Endothelial cell (in vitro differentiated cells): Measurements from ENCODE around the gene ADGRD2. TPM values are rescaled to one million over a fixed set of nuclear protein-coding genes. Genes with fewer than 3 reads are reported as not detected.

Experiments
- DNase-seq: peaks from one replicate; pipeline ENCODE4 v3.0.0; 2021; ENCODE audit warnings: low spot score
- H3K27ac Mint-ChIP-seq: one replicate; pipeline ENCODE4 v1.8.0; 2021; ENCODE audit warnings: mixed read lengths, inconsistent platforms; ENCODE audit not compliant: unreplicated experiment
- H3K27me3 Mint-ChIP-seq: one replicate; pipeline ENCODE4 v1.8.0; 2021; ENCODE audit warnings: mild to moderate bottlenecking, moderate library complexity, mixed read lengths, inconsistent platforms; ENCODE audit not compliant: unreplicated experiment
- H3K36me3 Mint-ChIP-seq: one replicate; pipeline ENCODE4 v1.8.0; 2021; ENCODE audit warnings: mild to moderate bottlenecking, low read depth, mixed read lengths, inconsistent platforms; ENCODE audit not compliant: unreplicated experiment
- H3K4me1 Mint-ChIP-seq: one replicate; pipeline ENCODE4 v1.8.0; 2021; ENCODE audit warnings: mild to moderate bottlenecking, mixed read lengths, inconsistent platforms; ENCODE audit not compliant: unreplicated experiment
- H3K4me3 Mint-ChIP-seq: one replicate; pipeline ENCODE4 v1.8.0; 2021; ENCODE audit warnings: mild to moderate bottlenecking, mixed read lengths, inconsistent platforms; ENCODE audit not compliant: unreplicated experiment
- H3K9me3 Mint-ChIP-seq: one replicate; pipeline ENCODE4 v1.8.0; 2021; ENCODE audit warnings: mixed read lengths, inconsistent platforms; ENCODE audit not compliant: unreplicated experiment
- CTCF ChIP-seq: fragments of 200-600 bp; sonication (generic); IDR thresholded peaks from one replicate; pipeline ENCODE4 v1.5.0; 2021; ENCODE audit warnings: antibody characterized with exemption; ENCODE audit not compliant: unreplicated experiment
- total RNA-seq: library from RNA; stranded (reverse); fragmentation: NEBNext Ultra II Directional; extraction: Animal tissue kit (Norgen Biotek cat#: 25700); gene quantifications from one replicate; pipeline ENCODE4 v1.2.1, GENCODE V29; 2021; ENCODE audit not compliant: unreplicated experiment

Gene ADGRD2
- total RNA-seq, 1 donor from 2014 or later, result not detected

DNA sequence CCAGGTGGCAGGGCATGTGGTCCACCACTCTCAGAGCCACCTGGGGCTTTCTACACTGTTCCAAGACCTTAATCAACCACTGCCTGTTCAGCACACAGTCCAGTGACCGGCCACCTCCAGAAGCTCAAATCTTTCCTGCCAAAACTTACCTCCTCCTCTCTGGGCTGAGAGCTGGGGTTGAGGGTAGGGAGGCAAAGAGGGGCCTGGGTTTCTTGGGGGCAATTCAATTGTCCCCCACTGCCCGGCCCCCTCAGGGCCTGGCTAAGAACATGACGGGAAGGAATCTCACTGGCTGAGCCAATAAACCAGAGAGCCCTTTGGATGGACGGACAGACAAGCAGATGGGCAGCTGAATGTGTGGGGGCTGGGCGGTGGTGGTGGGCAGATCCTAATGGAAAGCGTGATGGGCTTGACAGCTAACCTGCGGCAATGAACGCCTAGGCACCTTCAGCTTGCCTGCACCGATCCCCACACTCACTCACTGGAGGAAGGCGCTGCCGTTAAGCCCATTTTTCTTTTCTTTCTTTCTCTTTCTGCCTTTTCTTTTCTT is 51.6 kb downstream of the ADGRD2 start:
- peaks cover 29% of the 10 kb centered on the region for H3K27me3 Mint-ChIP-seq
- H3K9me3 Mint-ChIP-seq, result no peaks in the 10 kb centered on the region
- TF ChIP-seq CTCF, result no peak
- no peak overlapping the region for H3K4me3 Mint-ChIP-seq
- H3K4me1 Mint-ChIP-seq, result peaks cover 17% of the 10 kb centered on the region
- no peak for DNase-seq
- H3K27ac Mint-ChIP-seq, result no peak overlapping the region
- H3K36me3 Mint-ChIP-seq, result peaks cover 9% of the 10 kb centered on the region

- H3K27me3 Mint-ChIP-seq, result peaks cover 27% of the 10 kb centered on the region
These were observed 52.8 kb downstream of the ADGRD2 start for GRCh38 chr9:124502711-124503702.

GRCh38 chr9:124503713-124504529 is 53.7 kb downstream of the ADGRD2 start:
- Mint-ChIP-seq H3K27me3 (peaks cover 27% of the 10 kb centered on the region), H3K4me3 (peak overlapping the region; percentile 81), H3K4me1 (peaks cover 12% of the 10 kb centered on the region), H3K9me3 (no peaks in the 10 kb centered on the region), H3K27ac (no peak overlapping the region), H3K36me3 (peaks cover 9% of the 10 kb centered on the region)
- TF ChIP-seq CTCF, result no peak
- DNase-seq, result no peak

More at GRCh38 chr9:124502711-124503702, 52.8 kb downstream of the ADGRD2 start:
- DNase-seq, result no peak
- Mint-ChIP-seq H3K36me3 (peaks cover 9% of the 10 kb centered on the region), H3K27ac (no peak overlapping the region), H3K9me3 (no peaks in the 10 kb centered on the region), H3K4me3 (no peak overlapping the region), H3K4me1 (peaks cover 13% of the 10 kb centered on the region)
- no peak for TF ChIP-seq CTCF

- peaks cover 9% of the 10 kb centered on the region for H3K36me3 Mint-ChIP-seq
- no peak overlapping the region for H3K27ac Mint-ChIP-seq
- no peak overlapping the region for H3K4me3 Mint-ChIP-seq
- no peaks in the 10 kb centered on the region for H3K9me3 Mint-ChIP-seq
- H3K4me1 Mint-ChIP-seq, result peaks cover 12% of the 10 kb centered on the region
- DNase-seq, result no peak
- H3K27me3 Mint-ChIP-seq, result peaks cover 23% of the 10 kb centered on the region
- TF ChIP-seq CTCF, result no peak
These were observed 54.3 kb downstream of the ADGRD2 start for GRCh38 chr9:124504530-124505005.
